ENCODE measurements around the gene TXNRD1.

DNA sequence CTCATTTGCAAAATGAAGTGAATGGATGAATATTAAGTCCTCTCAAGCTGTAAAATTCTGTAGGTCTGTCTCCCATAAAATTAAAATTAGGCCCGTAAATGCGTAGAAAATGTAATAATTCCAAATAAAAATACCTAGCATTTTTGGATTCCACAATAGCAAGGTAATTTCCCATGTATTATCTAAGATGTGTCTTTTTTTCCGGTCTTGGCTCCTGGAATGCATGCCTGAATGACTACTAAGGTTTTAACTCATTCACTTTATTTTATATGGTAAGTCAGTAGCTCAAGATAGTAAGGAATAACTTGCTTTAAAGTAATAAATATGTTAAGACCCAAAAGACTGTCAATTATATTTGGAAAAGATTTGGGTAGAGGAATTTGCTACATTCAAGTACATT lies 11.1 kb downstream of the TXNRD1 start:
- TF ChIP-seq, protein P1, sequence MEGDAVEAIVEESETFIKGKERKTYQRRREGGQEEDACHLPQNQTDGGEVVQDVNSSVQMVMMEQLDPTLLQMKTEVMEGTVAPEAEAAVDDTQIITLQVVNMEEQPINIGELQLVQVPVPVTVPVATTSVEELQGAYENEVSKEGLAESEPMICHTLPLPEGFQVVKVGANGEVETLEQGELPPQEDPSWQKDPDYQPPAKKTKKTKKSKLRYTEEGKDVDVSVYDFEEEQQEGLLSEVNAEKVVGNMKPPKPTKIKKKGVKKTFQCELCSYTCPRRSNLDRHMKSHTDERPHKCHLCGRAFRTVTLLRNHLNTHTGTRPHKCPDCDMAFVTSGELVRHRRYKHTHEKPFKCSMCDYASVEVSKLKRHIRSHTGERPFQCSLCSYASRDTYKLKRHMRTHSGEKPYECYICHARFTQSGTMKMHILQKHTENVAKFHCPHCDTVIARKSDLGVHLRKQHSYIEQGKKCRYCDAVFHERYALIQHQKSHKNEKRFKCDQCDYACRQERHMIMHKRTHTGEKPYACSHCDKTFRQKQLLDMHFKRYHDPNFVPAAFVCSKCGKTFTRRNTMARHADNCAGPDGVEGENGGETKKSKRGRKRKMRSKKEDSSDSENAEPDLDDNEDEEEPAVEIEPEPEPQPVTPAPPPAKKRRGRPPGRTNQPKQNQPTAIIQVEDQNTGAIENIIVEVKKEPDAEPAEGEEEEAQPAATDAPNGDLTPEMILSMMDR (IDR thresholded peaks at IDR 0.05) = no peak
- no peak for TF ChIP-seq POLR2A (IDR thresholded peaks at IDR 0.05)
